Colon (tissue), 2 donors: Measurements from ENCODE around the gene PCSK5.

Source experiments
- FAIRE-seq: peaks from 2 replicates; lab custom pipeline; 2012; peaks lifted over from hg19 to GRCh38; lab: Jason Lieb, UNC
- donor health status: control.
- donor health status: control.

Gene PCSK5

DNA sequence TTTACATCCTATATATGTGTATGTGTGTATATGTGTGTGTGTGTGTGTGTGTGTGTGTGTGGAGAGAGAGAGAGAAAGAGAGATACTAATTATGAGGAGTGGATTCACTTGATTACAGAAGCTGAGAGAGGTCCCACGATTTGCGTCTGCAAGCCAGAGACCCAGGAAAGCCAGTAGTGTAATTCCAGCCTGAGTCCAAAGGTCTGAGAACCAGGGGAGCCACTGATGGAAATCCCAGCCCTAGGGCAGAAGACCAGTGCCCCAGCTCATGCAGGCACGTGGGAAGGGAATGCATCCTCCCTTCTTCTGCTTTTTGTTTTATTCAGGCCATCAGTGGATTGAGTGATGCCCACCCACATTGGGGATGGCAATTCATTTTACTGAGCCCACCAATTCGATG, 74.8 kb downstream of the PCSK5 start:
- FAIRE-seq = no peak

DNA sequence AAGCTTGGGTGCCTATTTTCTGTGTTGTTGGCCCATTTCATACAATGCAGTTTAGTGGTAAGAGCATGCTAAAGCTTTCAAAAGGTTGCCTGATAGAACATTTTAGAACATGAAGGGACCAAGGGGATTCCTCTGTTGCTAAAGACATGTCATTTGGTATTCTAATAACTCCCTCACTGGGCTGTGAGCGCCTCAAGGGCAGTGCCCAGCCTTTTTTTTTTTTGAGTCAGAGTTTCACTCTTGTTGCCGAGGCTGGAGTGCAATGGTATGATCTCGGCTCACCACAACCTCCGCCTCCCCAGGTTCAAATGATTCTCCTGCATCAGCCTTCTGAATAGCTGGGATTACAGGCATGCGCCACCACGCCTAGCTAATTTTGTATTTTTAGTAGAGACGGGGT, 77.1 kb downstream of the PCSK5 start:
- no peak for FAIRE-seq

DNA sequence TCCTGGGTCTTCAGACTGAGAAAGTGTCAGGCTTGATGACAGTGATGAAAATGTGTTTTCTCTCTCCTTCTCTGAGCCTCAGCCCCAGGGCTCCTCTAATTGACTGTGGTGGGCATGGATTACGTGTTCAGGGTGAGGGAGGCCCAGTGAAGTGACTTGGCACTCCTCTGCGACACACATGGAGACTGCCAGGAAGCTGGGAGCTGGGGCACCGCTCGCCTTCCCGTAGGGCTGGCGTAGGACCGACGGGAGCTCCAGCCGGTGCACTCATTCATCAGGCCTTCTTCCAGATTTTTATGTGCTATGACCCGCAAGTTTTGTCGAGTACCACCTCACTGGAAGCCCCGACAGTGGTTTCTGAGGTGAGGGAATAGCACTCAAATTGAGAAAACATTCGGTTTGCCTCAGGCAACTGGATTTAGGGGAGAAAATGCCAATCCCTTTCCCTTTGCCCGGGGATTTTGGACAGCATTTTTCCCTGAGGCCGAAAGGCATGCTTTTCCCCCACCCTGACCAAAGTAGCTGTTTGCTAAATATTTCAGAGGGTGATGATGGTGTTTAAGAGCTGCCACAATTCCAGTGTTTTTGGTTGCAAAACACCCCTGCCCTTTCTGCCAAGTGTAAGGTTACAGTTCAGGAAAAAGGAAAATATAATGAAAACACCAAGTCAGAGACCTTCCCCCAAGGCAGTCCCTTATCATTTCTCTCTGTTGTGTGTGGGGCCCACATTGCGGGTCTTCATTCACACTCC, 83.7 kb downstream of the PCSK5 start:
- FAIRE-seq = no peak

DNA sequence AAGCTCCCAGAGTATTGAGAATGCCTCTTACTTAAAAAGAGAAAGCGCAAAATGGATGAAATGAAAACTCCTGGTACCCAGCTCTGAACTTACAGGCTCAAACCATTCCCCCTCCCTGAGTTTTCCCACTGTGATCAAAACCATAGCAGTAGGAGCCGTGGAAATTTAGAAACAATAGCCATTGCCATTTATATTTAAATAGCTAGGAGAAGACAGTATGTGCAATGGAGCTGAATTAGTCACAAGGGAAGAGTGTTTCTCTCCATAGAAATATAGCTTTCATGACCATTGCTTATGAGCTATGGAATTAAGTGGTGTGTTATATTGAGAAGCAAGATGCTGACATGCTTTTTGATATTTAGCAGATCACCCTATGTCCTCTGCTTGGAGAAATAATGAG, 84.6 kb downstream of the PCSK5 start:
- FAIRE-seq = no peak

DNA sequence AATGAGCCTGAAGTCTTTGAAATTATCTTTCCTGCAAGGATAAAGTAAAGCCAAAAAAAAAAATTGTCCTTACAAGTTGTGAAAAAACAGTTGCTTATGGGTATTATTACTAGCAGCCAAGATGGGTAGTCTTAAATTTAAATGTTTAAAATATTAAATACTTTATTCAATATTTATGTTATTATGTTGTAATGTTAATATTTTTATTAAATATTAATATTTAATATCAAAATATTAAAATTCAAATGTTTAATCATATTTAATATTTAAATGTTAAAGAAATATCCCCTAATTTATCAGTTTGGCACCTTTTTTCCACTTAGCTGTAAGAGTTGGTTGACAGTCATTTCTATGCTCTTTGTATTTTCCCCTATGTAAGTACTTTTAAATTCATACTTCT, 86.1 kb downstream of the PCSK5 start:
- FAIRE-seq = peak; percentile 79

DNA sequence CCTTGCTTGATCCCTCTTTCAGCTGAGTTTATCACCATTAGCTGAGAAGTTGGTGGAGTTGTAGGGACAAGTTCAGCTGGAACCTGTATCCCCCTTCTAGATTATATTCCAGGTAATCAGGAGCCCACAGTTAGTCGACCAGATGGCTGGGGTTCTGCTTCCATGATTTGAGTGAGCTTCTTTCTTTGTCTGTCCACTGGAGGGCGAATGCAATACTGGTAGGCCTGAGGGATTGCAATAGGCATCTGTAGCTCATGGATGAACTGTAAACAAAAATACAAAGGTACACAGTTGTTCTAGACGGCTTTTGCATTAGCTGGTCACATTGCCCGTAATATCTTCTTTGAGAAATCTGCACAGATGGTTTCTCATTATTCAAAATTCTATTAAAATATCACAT, 88.9 kb downstream of the PCSK5 start:
- no peak for FAIRE-seq

DNA sequence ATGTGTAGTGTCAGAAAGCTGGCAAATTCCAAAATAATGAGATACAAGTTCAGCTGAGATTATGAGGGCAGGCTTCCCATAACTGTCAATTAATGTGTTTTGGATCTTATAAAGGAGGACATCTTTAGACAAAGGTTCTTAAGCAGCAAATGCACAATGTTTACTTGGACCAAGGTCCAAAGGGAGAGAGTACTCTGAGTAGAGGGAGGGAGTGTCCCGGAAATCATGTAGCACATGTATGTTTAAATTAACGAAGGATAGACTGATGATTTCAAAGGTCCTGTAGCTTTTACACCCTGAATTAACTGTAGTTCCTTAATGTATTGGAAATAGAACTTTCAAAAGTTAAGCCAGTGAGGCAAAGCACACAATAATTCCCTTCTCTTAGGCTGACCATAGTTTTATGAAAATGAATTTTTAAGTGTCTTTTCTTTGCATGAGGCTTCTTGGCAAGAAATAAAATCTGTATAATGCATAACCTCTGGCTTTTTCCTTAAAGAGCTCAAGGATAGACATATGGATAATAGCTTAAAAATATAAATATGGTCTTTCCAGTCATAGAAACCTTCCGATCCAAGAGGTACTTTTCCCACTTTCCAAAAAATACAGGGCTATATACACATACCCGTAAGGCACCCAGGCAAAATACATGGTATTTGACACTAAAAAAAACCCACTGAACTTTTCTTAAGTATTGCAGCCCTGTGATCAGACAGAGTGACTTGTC, 93.0 kb downstream of the PCSK5 start:
- peak; percentile 80 for FAIRE-seq

DNA sequence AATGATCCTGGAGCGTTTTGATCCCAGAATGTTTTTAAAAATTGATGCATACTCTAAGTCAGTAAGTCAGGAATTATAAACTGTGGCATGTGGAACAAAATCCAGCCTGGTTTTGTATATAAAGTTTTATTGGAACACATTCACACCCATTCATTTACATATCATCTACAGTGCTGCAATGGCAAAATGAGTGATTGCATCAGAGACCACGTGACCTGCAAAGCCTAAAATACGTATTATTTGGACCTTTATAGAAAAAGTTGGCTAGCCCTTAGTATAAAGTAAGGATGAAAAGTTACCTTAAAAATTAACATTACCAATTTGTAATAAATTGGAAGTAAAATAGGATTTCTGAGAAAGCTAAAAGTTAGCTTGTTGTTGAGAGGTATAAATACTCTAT, 95.0 kb downstream of the PCSK5 start:
- no peak for FAIRE-seq

DNA sequence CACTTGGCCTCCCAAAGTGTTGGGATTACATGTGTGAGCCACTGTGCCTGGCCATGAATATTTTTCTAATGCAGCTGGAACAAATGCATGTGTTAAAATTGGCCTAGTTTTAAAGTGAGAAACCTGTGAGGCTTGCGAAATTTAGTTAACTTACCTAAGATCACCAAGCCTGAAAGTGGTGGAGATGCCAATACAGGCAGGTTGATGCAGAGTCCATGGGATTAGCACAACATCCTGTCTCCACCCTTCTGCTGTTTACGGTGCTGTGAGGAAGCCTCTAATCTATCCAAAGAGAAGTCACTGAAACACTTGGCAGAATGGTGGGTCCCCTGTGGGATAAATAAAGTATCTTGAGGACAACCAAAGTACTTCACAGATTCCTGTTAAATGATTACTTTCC, 98.2 kb downstream of the PCSK5 start:
- no peak for FAIRE-seq

DNA sequence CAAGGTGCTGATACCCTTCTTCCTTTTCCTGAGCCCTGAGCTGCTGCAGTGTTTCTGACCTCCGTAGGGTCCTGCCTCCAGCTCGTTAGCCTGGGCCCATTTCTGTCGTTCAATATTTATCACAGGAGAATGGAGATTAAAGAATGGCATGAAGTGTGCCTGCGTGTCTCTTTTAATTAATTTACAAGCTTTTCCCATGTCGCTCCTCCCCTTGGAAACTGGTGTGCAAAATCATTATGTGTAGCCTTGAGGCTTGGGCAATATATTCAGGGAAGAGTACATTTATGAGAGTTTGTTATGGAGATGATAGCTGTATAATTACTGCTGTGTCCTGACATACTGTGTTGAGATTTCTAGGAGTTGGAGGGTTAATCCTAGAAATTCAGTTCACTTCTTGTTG, 99.7 kb downstream of the PCSK5 start:
- FAIRE-seq = no peak

DNA sequence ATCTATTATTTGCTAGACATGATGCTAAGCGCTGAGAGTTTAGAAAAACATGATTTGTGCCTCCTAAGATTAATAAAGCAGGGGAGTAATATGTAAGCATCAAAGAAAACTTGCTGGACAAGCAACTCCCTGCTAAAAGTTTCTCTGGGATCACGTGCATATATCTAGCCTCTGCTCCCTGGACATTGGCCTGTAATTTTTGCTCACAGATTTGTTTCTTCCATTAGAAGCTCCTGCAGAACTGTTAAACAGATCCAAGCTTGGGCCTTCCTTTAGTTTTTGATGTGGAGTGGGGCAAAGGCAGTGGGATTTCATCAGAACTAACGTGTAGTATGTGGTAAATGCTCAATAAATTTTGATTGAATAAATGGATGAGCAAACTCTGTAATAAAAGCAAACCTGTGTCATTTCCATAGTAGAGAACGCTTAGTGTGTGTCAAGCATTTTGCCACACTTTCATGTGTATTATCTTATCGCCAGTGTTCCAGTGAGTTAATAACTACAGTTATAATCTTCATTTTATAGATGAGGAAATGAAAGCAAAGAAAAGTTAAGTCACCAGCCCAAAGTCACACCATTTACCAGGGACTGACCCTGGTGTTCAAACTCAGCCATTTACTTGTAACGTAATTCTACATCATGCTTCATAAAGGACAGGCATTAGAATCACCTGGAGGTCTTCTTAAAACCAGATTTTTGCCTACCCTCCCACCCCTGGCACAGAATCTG, 100.3 kb downstream of the PCSK5 start:
- FAIRE-seq = no peak

DNA sequence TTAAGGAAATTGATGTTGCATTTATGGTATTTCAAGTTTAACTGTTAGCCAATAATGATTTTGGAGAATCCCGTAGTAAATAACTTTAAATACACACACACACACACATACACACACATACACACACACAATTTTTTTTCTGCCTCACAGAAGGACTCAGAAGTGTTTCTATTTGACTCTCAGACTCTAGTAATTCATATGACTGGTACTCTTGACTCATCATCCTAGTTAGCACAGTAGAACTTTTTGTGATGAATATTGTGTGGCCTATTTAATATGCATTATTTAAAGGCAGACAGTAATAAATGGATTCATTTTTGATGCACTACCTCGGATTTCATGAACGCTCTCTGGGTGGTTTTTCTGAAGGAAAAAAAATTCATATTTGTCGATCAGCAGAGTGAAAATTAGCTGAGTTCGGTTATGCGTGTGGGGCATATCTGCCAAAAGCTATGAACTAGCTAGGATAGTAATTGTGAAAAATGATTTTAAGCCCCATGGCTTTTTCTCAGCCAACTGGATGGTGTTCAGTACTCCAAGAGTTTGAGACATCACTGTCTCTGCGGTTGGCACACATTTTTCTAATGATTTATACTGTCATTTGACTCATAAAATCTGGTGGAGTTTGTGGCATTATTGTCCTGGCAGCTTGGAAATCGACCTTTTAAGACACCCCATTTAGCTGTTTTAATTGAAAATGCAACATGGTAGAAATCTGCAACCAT, 102.2 kb downstream of the PCSK5 start:
- no peak for FAIRE-seq

DNA sequence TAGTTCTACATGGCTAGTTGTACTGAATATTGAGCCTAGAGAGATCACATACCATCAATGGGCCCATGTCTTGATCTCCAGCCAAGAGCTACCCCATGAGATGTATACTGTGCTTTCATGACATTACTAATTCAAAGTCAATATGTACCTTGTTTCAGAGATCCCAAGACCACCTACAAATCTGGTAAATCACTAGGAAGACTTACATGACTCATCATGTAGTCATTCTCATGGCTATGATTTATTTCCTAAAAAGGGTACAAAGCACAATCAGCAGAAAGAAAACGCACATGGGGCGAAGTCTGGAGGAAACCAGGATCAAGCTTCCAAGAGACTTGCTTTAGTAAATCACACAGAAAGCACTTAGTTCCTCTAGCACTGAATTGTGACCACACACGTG, 103.0 kb downstream of the PCSK5 start:
- FAIRE-seq = no peak

DNA sequence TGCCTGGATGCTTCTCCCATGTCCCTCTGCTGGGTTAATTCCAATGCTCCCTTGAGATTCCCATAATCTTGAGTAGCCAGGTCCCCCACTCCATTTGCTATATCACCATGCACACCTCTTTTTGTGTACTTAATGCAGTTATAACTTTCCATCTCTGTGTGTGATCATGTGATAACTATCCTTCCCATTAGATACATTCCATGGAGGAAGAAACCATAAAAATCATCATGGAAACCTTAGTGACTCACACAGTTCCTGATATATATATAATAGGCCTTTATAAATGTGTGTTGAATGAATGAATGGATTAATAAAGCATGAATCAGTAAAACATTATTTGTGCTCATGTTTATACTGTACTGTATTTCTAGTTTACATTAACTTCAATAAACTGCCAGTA, 104.6 kb downstream of the PCSK5 start:
- FAIRE-seq = no peak

DNA sequence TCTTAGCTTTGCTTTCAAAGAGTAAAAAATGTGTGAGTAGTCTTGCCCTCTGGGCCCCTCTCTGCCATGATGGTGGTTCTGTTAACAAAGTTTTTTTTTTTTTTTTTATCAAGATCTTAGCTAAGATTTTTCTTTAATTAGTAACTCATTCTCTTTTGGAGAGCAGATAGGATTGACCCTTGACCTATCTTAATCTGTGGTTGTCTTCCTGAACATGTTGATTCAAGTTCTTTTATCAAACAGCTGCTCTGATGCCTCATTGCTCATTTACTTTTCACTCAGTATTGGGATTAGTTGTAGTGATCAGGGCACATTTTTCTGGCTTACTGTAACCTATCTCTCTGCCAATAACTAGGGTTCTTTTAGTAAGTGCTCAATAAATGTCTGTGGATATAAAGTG, 106.3 kb downstream of the PCSK5 start:
- peak; percentile 5 for FAIRE-seq

DNA sequence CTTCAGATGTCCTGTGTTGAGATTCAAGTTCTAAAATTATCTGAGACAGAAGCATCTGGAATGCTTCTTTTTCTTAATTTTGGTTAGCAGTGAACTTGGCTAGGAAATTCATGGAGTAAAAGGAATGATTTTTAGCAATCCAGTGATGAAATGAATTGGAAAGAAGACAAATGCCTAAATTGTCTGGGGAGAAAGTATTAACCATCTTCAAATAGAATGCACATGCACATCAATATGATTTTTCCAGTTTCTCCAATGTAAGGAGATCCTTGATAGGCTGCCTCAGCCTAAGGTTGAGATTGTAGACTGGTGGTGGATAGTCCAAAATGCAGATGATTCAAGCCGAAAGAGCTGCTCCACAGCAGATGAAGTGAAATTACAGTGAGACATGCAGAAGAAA, 106.7 kb downstream of the PCSK5 start:
- no peak for FAIRE-seq

DNA sequence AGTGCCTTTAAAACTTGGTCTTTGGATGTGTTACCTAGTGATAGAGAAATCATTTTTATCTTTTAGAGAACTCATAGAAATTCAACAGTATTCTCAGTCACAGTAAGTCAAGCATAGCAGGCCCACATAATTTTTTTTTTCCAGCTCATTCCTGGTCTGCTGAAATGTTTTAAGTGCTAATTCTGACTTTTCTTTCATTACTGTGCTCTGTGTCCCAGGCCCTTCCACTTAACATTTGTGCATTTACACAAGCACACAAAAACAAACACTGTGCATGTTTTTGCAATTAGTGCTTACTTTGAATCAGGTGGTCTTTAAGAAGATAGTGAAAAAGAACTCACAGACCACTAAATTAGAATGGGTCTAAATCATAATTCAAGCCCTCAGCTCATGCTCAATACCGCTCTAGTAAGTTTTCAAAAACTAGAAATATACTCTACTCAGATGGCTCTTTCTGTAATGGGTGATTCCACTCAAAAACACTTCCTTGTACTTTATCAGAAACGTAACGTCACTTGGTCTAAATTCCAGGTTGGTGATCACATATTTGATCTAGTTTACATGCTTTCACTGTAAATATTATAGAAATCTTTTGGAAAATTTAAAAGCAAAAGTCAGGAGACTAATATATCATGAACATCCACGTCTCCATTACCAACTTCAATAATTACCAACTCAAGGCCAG, 107.8 kb downstream of the PCSK5 start:
- no peak for FAIRE-seq

DNA sequence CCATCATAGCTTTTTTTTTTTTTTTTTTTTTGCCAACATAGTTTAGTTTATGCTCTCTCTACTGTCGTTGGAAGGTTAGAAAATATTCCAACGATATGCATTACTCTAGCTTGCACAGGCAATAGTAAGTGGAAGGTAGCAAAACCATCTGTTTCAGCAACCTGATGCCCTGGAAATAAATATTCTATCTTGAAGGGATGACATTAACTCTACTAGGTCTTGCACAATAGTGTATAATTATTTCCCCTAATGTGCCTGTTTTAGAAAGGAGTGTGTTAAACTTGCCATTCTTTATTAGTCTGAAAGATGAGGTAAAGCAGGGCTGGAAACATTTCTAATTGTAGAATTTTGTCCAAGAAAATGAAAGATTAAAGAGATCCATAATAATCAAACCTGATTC, 111.0 kb downstream of the PCSK5 start:
- FAIRE-seq = no peak

DNA sequence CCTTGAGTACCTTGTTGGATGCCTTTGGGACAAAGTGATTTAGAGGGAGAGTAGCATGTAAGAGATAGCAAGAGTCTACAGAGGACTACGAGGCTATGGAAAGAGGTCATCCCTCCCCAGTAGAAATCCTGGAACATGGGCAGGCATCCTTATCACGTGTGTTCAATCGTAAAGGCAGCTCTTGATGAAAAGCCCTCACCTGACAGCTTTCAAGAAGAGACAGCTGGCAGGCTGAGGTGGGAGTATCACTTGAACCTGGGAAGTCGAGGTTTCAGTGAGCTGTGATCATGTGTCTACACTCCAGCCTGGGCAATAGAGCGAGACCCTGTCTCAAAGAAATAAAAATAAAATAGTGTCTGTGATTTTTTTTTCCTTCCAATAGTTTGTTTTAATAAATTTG, 112.6 kb downstream of the PCSK5 start:
- no peak for FAIRE-seq

DNA sequence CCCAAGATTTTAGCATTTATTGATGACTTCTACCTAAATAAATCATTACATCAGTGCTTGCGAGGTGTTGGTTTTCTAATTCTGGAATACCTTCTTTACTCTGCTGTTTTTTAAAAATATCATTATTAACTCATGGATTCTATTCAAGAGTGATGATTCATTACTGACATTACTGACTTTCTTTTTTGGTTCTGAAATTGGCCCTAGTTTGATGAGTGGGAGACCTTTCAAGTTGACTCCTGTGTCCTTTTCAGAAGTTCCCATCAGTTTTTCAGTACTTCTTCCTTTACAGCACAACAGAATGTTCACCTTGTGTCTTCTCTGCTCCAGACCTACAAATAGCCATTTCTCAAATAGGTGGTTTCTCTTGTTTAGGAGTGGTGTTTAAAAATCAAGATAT, 114.1 kb downstream of the PCSK5 start:
- FAIRE-seq = no peak

DNA sequence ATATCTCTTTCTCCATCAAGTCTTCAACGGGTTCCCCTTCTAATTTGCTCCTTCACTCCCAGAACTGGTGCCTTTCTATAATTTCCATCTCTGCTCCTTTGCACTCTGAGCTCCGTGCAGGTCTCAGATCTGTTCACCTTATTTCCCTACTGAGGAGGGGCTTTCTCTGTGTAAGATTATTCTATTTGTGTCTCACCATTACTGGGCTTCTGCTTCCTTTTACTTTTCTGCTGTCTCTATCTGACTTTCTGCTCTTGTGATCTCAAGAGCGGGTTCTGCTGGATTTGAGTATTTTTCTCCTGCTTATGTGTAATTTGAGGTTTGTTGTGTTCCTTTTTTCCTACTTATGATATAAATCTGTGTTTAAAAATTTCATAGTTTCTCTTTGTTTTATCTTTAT, 117.5 kb downstream of the PCSK5 start:
- no peak for FAIRE-seq

DNA sequence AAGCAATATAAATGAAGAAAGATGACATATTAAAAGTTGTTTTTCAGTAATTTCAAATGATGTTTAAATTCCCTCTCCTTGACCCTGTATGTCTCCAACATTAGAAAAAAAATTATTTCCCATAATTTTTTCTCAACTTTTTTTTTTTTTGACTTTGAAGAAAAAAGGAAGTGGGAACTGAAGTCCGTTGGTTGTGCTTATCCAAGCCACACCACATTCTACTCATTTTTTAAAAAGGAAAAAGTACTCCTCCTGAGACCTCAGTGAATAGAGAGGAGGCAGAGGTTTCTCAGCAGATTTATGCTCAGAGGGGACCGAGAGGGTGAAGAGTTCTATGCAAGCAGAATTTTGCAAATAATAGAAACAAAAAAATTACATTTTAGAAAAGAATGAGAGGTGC, 123.3 kb downstream of the PCSK5 start:
- FAIRE-seq = no peak
